OCI-LY3 (cell line): ENCODE results near the gene SNX21.
A peak's percentile ranks its signal among the peaks of the same experiment; 100 is the strongest.
"Not testable (repeated sequence)": the region's sequence is repeated elsewhere in the genome, so short reads cannot be mapped to it uniquely, and the experiment has no call there.

Source experiments
- H2AFZ ChIP-seq: fragments of 200-600, 300-600 bp; shearing (Covaris generic); 2 replicates; pipeline ENCODE4 v1.6.0; 2014; ENCODE audit warnings: antibody characterized with exemption, low read depth, low read length
- H3K27ac ChIP-seq: fragments of 200-600, 300-600 bp; sonication (generic); 2 replicates; pipeline ENCODE4 v1.5.1; 2014; ENCODE audit warnings: mild to moderate bottlenecking, low read length, moderate library complexity, mixed read lengths
- H3K27me3 ChIP-seq: fragments of 200-600, 300-600 bp; sonication (generic); 2 replicates; pipeline ENCODE4 v1.6.1; 2014; ENCODE audit warnings: low read depth, low read length, mixed read lengths
- H3K36me3 ChIP-seq: fragments of 200-600, 300-600 bp; sonication (generic); replicated peaks from 2 replicates; pipeline ENCODE3; 2014; ENCODE audit warnings: low read depth, low read length, mixed read lengths
- H3K4me1 ChIP-seq: fragments of 300-600, 200-600 bp; sonication (generic); 2 replicates; pipeline ENCODE4 v1.6.1; 2014; ENCODE audit warnings: low read length, mixed read lengths
- H3K4me2 ChIP-seq: fragments of 200-600, 300-600 bp; sonication (generic); 2 replicates; pipeline ENCODE4 v1.6.1; 2014; ENCODE audit warnings: low read length, mixed read lengths
- H3K4me3 ChIP-seq: fragments of 300-600, 200-600 bp; sonication (generic); 2 replicates; pipeline ENCODE4 v1.5.1; 2014; ENCODE audit warnings: antibody characterized with exemption, mild to moderate bottlenecking, low read length, moderate library complexity
- H3K79me2 ChIP-seq: fragments of 300-600, 200-600 bp; shearing (Covaris generic); 2 replicates; pipeline ENCODE4 v1.6.1; 2014; ENCODE audit warnings: mild to moderate bottlenecking, low read length, mixed read lengths
- H3K9ac ChIP-seq: fragments of 300-600, 200-600 bp; shearing (Covaris generic); 2 replicates; pipeline ENCODE4 v1.6.0; 2014; ENCODE audit warnings: mild to moderate bottlenecking, low read length, moderate library complexity
- H3K9me3 ChIP-seq: fragments of 200-600, 300-600 bp; shearing (Covaris generic); 2 replicates; pipeline ENCODE4 v1.6.1; 2014; ENCODE audit warnings: low read length, mixed read lengths; ENCODE audit not compliant: insufficient read depth
- H4K20me1 ChIP-seq: fragments of 200-600, 300-600 bp; sonication (generic); 2 replicates; pipeline ENCODE4 v1.6.1; 2016; ENCODE audit warnings: low read length, mixed read lengths; ENCODE audit not compliant: insufficient read depth
- EZH2phosphoT487 ChIP-seq: fragments of 200-600 bp; shearing (Covaris generic); IDR thresholded peaks from 2 replicates; pipeline ENCODE4 v1.6.1; 2018; ENCODE audit warnings: antibody characterized with exemption, mixed run types, low read depth
- TF ChIP-seq, protein P1 (sequence below): fragments of 200-600, 300-600 bp; sonication (generic); IDR thresholded peaks from 2 replicates; pipeline ENCODE4 v1.5.1; 2014; ENCODE audit warnings: antibody characterized with exemption, low read length, low read depth

The SNX21 gene

DNA sequence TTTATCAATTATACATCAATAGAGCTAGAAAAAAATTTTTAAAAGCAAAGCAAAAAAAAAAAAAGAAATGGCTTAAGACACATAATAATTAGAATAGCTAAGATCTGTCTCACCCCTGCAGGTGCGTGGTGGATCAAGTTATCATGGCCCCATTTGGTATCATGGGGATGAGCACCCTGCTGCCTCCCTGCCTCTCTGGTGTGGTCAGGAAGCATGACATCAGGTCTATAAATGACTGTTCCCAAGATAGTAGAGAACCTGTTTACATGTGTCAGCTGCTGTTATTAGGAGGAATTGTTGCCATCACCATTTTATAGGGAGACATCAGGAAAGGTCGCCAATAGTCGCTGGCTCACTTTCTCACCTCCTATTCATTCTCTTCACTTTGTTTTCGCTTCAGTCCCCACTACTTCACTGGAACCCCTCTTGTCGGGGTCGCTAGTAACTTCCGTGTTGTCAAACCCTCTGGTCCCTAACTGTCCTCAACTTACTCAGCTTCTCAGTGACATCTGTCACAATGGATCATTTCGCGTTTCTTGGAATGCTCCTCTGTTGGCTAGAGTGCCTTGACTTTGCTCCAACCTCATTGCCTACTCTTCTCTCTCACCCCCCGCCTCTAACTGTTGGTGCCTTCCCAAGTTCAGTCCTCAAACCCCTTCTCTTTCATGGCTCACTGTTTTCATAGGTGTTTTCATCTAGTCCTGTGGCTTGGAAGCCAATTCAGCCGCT, 37.1 kb upstream of the SNX21 start:
- H3K27me3 ChIP-seq: no peaks in the 10 kb centered on the region

DNA sequence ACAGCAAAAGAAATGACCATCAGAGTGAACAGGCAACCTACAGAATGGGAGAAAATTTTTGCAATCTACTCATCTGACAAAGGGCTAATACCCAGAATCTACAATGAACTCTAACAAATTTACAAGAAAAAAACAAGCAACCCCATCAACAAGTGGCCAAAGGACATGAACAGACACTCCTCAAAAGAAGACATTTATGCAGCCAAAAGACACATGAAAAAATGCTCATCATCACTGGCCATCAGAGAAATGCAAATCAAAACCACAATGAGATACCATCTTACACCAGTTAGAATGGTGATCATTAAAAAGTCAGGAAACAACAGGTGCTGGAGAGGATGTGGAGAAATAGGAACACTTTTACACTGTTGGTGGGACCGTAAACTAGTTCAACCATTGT, 36.1 kb upstream of the SNX21 start:
- H3K9me3 ChIP-seq, H3K9ac ChIP-seq, H2AFZ ChIP-seq, H3K27ac ChIP-seq, H3K4me2 ChIP-seq, H3K4me1 ChIP-seq, H4K20me1 ChIP-seq, H3K79me2 ChIP-seq, H3K27me3 ChIP-seq, H3K4me3 ChIP-seq: not testable (repeated sequence)
- peaks cover 36% of the 10 kb centered on the region for H3K36me3 ChIP-seq

More for the DNA sequence above, 37.1 kb upstream of the SNX21 start:
- H3K79me2 ChIP-seq: peaks cover 12% of the 10 kb centered on the region
- no peak overlapping the region for H3K4me3 ChIP-seq
- H3K4me1 ChIP-seq: peaks cover 9% of the 10 kb centered on the region
- no peaks in the 10 kb centered on the region for H3K9me3 ChIP-seq
- peaks cover 30% of the 10 kb centered on the region for H3K36me3 ChIP-seq
- no peak overlapping the region for H3K9ac ChIP-seq
- H3K27ac ChIP-seq: no peak overlapping the region
- H3K4me2 ChIP-seq: no peak overlapping the region
- H2AFZ ChIP-seq: no peak overlapping the region
- TF ChIP-seq, protein P1, sequence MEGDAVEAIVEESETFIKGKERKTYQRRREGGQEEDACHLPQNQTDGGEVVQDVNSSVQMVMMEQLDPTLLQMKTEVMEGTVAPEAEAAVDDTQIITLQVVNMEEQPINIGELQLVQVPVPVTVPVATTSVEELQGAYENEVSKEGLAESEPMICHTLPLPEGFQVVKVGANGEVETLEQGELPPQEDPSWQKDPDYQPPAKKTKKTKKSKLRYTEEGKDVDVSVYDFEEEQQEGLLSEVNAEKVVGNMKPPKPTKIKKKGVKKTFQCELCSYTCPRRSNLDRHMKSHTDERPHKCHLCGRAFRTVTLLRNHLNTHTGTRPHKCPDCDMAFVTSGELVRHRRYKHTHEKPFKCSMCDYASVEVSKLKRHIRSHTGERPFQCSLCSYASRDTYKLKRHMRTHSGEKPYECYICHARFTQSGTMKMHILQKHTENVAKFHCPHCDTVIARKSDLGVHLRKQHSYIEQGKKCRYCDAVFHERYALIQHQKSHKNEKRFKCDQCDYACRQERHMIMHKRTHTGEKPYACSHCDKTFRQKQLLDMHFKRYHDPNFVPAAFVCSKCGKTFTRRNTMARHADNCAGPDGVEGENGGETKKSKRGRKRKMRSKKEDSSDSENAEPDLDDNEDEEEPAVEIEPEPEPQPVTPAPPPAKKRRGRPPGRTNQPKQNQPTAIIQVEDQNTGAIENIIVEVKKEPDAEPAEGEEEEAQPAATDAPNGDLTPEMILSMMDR: no peak
- no peak for TF ChIP-seq EZH2phosphoT487
- H4K20me1 ChIP-seq: peaks cover 3% of the 10 kb centered on the region; the same call in 1 of the 2 replicates

DNA sequence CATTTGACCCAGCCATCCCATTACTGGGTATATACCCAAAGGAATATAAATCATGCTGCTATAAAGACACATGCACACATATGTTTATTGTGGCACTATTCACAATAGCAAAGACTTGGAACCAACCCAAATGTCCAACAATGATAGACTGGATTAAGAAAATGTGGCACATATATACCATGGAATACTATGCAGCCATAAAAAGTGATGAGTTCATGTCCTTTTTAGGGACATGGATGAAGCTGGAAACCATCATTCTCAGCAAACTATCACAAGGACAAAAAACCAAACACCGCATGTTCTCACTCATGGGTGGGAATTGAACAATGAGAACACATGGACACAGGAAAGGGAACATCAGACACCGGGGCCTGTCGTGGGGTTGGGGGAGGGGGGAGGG, 35.6 kb upstream of the SNX21 start:
- not testable (repeated sequence) for H2AFZ ChIP-seq, H3K79me2 ChIP-seq, H3K4me1 ChIP-seq, H3K27ac ChIP-seq, H3K9ac ChIP-seq, H3K27me3 ChIP-seq, H4K20me1 ChIP-seq, H3K9me3 ChIP-seq, H3K4me3 ChIP-seq, H3K4me2 ChIP-seq
- H3K36me3 ChIP-seq: peaks cover 39% of the 10 kb centered on the region

- Histone ChIP-seq H3K9ac (no peak overlapping the region), H3K27ac (no peak overlapping the region), H3K9me3 (no peaks in the 10 kb centered on the region), H3K4me3 (no peak overlapping the region), H3K27me3 (no peaks in the 10 kb centered on the region), H2AFZ (no peak overlapping the region), H3K4me1 (0 out of 2 replicates have a peak, but pooled peaks cover 4% of the 10 kb centered on the region), H3K36me3 (peaks cover 47% of the 10 kb centered on the region), H4K20me1 (peaks cover 3% of the 10 kb centered on the region; the same call in 1 of the 2 replicates), H3K79me2 (no peaks in the 10 kb centered on the region), H3K4me2 (no peak overlapping the region)
- TF ChIP-seq, protein P1: peak; percentile 92
- no peak for TF ChIP-seq EZH2phosphoT487
Observed at GRCh38 chr20:45798935-45799642, 34.5 kb upstream of the SNX21 start.

DNA sequence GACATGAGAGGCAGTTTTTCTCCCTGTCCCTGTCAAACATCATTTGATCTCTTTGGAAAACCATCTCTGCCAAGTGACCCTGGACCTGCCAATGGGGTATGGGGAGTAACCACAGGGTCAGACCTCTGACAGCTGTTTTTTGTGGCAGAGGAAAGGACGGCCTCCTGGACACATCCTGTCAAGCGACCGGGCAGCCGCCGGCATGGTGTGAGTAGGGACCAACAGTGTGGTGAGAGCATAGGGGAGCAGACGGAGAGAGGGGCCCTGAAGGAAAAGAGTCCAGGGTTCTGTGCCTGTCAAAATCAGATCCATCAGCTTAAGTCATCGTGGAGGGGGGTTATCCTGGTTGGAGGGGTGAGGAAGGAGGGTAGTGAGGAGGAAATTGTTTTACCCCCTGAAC, 31.7 kb upstream of the SNX21 start:
- no peaks in the 10 kb centered on the region for H3K9me3 ChIP-seq
- H2AFZ ChIP-seq: no peak overlapping the region
- H3K36me3 ChIP-seq: peaks cover 41% of the 10 kb centered on the region
- H3K4me3 ChIP-seq: no peak overlapping the region
- no peaks in the 10 kb centered on the region for H3K79me2 ChIP-seq
- no peak overlapping the region for H3K27ac ChIP-seq
- H3K4me2 ChIP-seq: no peak overlapping the region
- no peak overlapping the region for H3K9ac ChIP-seq
- TF ChIP-seq EZH2phosphoT487: no peak
- TF ChIP-seq, protein P1: no peak
- H4K20me1 ChIP-seq: peaks cover 3% of the 10 kb centered on the region; the same call in 1 of the 2 replicates
- H3K27me3 ChIP-seq: no peaks in the 10 kb centered on the region
- 0 out of 2 replicates have a peak, but pooled peaks cover 4% of the 10 kb centered on the region for H3K4me1 ChIP-seq
